Measurements from ENCODE around the gene SMYD1.

DNA sequence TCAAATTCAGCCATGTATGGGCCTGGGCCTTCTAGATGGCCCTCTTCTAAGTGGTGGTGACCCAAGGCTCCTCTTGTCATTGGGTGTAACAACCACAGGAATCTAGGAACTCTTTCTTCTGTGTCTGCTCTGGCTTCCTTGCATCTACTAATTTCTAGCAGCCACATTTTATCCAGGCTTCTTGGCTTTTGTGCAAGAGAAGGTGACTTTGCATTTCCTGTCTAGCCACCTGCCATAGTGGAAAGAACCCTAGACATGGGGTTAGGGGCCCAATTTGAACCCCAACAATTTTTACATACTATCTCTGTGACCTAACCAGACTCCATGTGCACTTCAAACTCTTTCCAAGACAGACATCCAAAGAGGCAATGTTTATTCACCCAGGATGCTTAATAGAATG is 25.1 kb downstream of the SMYD1 start:
- TF ChIP-seq, protein P1, sequence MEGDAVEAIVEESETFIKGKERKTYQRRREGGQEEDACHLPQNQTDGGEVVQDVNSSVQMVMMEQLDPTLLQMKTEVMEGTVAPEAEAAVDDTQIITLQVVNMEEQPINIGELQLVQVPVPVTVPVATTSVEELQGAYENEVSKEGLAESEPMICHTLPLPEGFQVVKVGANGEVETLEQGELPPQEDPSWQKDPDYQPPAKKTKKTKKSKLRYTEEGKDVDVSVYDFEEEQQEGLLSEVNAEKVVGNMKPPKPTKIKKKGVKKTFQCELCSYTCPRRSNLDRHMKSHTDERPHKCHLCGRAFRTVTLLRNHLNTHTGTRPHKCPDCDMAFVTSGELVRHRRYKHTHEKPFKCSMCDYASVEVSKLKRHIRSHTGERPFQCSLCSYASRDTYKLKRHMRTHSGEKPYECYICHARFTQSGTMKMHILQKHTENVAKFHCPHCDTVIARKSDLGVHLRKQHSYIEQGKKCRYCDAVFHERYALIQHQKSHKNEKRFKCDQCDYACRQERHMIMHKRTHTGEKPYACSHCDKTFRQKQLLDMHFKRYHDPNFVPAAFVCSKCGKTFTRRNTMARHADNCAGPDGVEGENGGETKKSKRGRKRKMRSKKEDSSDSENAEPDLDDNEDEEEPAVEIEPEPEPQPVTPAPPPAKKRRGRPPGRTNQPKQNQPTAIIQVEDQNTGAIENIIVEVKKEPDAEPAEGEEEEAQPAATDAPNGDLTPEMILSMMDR (IDR thresholded peaks at IDR 0.05; ENCODE audit: extremely low read depth in 1 of 2, insufficient read depth in 1 of 2, low read depth in 1 of 2, low read length in 2 of 2), result no peak
- TF ChIP-seq, protein P2, sequence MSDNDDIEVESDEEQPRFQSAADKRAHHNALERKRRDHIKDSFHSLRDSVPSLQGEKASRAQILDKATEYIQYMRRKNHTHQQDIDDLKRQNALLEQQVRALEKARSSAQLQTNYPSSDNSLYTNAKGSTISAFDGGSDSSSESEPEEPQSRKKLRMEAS (IDR thresholded peaks at IDR 0.05; ENCODE audit: insufficient read depth, insufficient read length), result no peak
- no peak for TF ChIP-seq JUN (IDR thresholded peaks at IDR 0.05; ENCODE audit: borderline replicate concordance, insufficient read depth, insufficient read length, low read depth)
- no peak for TF ChIP-seq POLR2A (IDR thresholded peaks at IDR 0.05; ENCODE audit: low read depth, low read length)
- TF ChIP-seq EZH2 (IDR thresholded peaks at IDR 0.05; ENCODE audit: borderline replicate concordance, low read depth, low read length, severe bottlenecking), result no peak
- TF ChIP-seq POLR2AphosphoS5 (IDR thresholded peaks at IDR 0.05; ENCODE audit: insufficient read depth, low read depth, low read length), result no peak
